ENCODE measurements around the gene ESYT1. TPM values are rescaled to one million over a fixed set of nuclear protein-coding genes. Genes with fewer than 3 reads are reported as not detected.

Gene ESYT1
- total RNA-seq, 1 experiment from 2014 or later = 152 TPM

GRCh38 chr12:56137853-56138571, 9.9 kb downstream of the ESYT1 start:
- H3K4me1 ChIP-seq (ENCODE audit: control insufficient read depth, insufficient read depth, low read length) = no peaks in the 10 kb centered on the region
- no TSS peak for BruUV-seq (replicated peaks)
- ATAC-seq = no peak
- intact Hi-C loops (cut with micrococcal nuclease; ENCODE audit: unreplicated experiment) = no loop called here
- H3K36me3 ChIP-seq (ENCODE audit: control insufficient read depth, insufficient read depth, low read length) = peaks cover 21% of the 10 kb centered on the region
- H3K27ac ChIP-seq (ENCODE audit: low read length) = no peak overlapping the region
- ChIA-PET POLR2A (no interaction called here), CTCF (no interaction called here)
- H3K4me3 ChIP-seq (ENCODE audit: low read depth in 2 of 2, low read length in 2 of 2) = no peak overlapping the region
- TF ChIP-seq, protein P1, sequence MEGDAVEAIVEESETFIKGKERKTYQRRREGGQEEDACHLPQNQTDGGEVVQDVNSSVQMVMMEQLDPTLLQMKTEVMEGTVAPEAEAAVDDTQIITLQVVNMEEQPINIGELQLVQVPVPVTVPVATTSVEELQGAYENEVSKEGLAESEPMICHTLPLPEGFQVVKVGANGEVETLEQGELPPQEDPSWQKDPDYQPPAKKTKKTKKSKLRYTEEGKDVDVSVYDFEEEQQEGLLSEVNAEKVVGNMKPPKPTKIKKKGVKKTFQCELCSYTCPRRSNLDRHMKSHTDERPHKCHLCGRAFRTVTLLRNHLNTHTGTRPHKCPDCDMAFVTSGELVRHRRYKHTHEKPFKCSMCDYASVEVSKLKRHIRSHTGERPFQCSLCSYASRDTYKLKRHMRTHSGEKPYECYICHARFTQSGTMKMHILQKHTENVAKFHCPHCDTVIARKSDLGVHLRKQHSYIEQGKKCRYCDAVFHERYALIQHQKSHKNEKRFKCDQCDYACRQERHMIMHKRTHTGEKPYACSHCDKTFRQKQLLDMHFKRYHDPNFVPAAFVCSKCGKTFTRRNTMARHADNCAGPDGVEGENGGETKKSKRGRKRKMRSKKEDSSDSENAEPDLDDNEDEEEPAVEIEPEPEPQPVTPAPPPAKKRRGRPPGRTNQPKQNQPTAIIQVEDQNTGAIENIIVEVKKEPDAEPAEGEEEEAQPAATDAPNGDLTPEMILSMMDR (IDR thresholded peaks at IDR 0.05) = no peak
- TF ChIP-seq TCF7L2 (IDR thresholded peaks at IDR 0.05; ENCODE audit: low read depth, low read length) (no peak), POLR2AphosphoS5 (IDR thresholded peaks at IDR 0.05; ENCODE audit: low read depth, low read length) (no peak), SIN3A (IDR thresholded peaks at IDR 0.05; ENCODE audit: borderline replicate concordance, insufficient read depth, low read depth, low read length) (no peak)
- TF ChIP-seq, protein P2, sequence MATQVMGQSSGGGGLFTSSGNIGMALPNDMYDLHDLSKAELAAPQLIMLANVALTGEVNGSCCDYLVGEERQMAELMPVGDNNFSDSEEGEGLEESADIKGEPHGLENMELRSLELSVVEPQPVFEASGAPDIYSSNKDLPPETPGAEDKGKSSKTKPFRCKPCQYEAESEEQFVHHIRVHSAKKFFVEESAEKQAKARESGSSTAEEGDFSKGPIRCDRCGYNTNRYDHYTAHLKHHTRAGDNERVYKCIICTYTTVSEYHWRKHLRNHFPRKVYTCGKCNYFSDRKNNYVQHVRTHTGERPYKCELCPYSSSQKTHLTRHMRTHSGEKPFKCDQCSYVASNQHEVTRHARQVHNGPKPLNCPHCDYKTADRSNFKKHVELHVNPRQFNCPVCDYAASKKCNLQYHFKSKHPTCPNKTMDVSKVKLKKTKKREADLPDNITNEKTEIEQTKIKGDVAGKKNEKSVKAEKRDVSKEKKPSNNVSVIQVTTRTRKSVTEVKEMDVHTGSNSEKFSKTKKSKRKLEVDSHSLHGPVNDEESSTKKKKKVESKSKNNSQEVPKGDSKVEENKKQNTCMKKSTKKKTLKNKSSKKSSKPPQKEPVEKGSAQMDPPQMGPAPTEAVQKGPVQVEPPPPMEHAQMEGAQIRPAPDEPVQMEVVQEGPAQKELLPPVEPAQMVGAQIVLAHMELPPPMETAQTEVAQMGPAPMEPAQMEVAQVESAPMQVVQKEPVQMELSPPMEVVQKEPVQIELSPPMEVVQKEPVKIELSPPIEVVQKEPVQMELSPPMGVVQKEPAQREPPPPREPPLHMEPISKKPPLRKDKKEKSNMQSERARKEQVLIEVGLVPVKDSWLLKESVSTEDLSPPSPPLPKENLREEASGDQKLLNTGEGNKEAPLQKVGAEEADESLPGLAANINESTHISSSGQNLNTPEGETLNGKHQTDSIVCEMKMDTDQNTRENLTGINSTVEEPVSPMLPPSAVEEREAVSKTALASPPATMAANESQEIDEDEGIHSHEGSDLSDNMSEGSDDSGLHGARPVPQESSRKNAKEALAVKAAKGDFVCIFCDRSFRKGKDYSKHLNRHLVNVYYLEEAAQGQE (IDR thresholded peaks at IDR 0.05; ENCODE audit: insufficient read depth in 1 of 2, low read depth in 2 of 2, low read length in 1 of 2) = no peak
- DNase-seq (ENCODE audit: low read depth, low spot score) = no peak
- in situ Hi-C loops (cut with HindIII; ENCODE audit: low pct_unique_long_range_greater_than_20kb, low sequenced_read_pairs) = no loop called here
- no peaks in the 10 kb centered on the region for H3K9me3 ChIP-seq (ENCODE audit: control insufficient read depth, insufficient read depth, low read depth, low read length)
- no peaks in the 10 kb centered on the region for H3K27me3 ChIP-seq (ENCODE audit: control insufficient read depth, insufficient read depth, low read length)

DNA sequence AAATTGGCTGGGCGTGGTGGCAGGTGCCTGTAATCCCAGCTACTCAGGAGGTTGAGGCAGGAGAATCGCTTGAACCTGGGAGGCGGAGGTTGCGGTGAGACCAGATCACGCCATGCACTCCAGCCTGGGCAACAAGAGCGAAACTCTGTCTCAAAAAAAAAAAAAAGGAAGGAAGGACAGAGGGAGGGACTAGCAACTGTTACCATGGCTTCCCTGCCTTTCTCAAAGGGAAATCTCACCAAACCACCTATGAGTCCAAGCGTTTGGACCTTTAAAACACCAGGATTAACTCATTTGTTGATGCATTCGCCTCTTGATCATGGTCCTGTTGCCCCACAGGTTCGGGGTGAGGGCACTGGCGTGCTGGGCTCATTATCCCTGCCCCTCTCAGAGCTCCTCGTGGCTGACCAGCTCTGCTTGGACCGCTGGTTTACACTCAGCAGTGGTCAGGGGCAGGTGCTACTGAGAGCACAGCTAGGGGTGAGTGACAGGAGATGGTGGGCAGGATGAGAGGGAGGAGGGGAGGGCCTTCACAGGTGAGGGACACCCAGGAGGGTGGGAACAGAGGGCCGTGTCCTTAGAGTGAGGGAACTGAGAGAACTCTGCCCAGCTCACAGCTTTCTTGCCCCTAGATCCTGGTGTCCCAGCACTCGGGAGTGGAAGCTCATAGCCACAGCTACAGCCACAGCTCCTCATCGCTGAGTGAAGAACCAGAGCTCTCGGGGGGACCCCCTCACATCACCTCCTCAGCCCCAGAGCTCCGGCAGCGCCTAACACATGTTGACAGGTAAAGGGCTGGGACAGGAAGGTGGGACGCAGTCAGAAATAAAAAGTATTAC, 14.1 kb downstream of the ESYT1 start:
- ChIA-PET CTCF (interaction anchor here (0.6 kb wide), 1 partner anchor 68 kb away, joined by 4 read pairs; no protein-coding TSS in a partner anchor), POLR2A (no interaction called here)
- peaks cover 12% of the 10 kb centered on the region for H3K36me3 ChIP-seq (ENCODE audit: control insufficient read depth, insufficient read depth, low read length)
- H3K9me3 ChIP-seq (ENCODE audit: control insufficient read depth, insufficient read depth, low read depth, low read length) = no peaks in the 10 kb centered on the region
- no peak overlapping the region for H3K27ac ChIP-seq (ENCODE audit: low read length)
- in situ Hi-C loops (cut with HindIII; ENCODE audit: low pct_unique_long_range_greater_than_20kb, low sequenced_read_pairs) (no loop called here), intact Hi-C loops (cut with micrococcal nuclease; ENCODE audit: unreplicated experiment) (no loop called here)
- TF ChIP-seq TCF7L2 (IDR thresholded peaks at IDR 0.05; ENCODE audit: low read depth, low read length) = no peak
- TF ChIP-seq POLR2AphosphoS5 (IDR thresholded peaks at IDR 0.05; ENCODE audit: low read depth, low read length) = no peak
- TF ChIP-seq, protein P2 (IDR thresholded peaks at IDR 0.05; ENCODE audit: insufficient read depth in 1 of 2, low read depth in 2 of 2, low read length in 1 of 2) = no peak
- no peak for TF ChIP-seq SIN3A (IDR thresholded peaks at IDR 0.05; ENCODE audit: borderline replicate concordance, insufficient read depth, low read depth, low read length)
- TF ChIP-seq, protein P1 (IDR thresholded peaks at IDR 0.05) = no peak
- no peak for DNase-seq (ENCODE audit: low read depth, low spot score)
- H3K27me3 ChIP-seq (ENCODE audit: control insufficient read depth, insufficient read depth, low read length) = no peaks in the 10 kb centered on the region
- BruUV-seq (replicated peaks) = no TSS peak
- H3K4me3 ChIP-seq (ENCODE audit: low read depth in 2 of 2, low read length in 2 of 2) = no peak overlapping the region
- no peak for ATAC-seq
- peaks cover 4% of the 10 kb centered on the region; the same call in 1 of the 2 replicates for H3K4me1 ChIP-seq (ENCODE audit: control insufficient read depth, insufficient read depth, low read length)
